HEK293 (cell line): Measurements from ENCODE around the gene ADI1.

Experiments
- CTCF ChIA-PET: fragments of 350-600 bp; formaldehyde crosslinking; extraction: SDS; loops from one replicate; lab custom pipeline; 2021; ENCODE audit warnings: antibody characterized with exemption; lab: Yijun Ruan, JAX
- POLR2A ChIA-PET: fragments of 300-600 bp; formaldehyde crosslinking; extraction: SDS; loops from one replicate; lab custom pipeline; 2020; ENCODE audit warnings: antibody characterized with exemption, inconsistent platforms; lab: Yijun Ruan, JAX
- H3K27ac ChIP-seq: fragments of 200-500 bp; sonication (Bioruptor generic); 2 replicates; pipeline ENCODE4 v1.5.1; 2014; ENCODE audit warnings: low read depth, low read length, control low read depth, inconsistent platforms; ENCODE audit errors: extremely low read depth
- H3K36me3 ChIP-seq, 2 experiments: fragments of 200-500 bp in 1 of 2; sonication (Bioruptor generic) in 1 of 2; 1 replicate in 1 of 2; 2 replicates in 1 of 2; pipeline ENCODE4 v1.5.1; 2014 to 2017; ENCODE audit warnings: inconsistent platforms in 2 of 2, low read length in 2 of 2; ENCODE audit not compliant: control insufficient read depth in 2 of 2, insufficient read depth in 1 of 2
- H3K4me1 ChIP-seq: fragments of 200-500 bp; sonication (Bioruptor generic); 2 replicates; pipeline ENCODE4 v1.5.1; 2014; ENCODE audit warnings: mild to moderate bottlenecking, low read length, inconsistent platforms; ENCODE audit not compliant: control insufficient read depth, insufficient read depth
- H3K4me3 ChIP-seq: 2 replicates; pipeline ENCODE4 v1.5.1; 2011; ENCODE audit warnings: low read depth, mild to moderate bottlenecking, control low read depth, low read length, moderate library complexity
- H3K9me3 ChIP-seq: fragments of 200-500 bp; sonication (Bioruptor generic); 2 replicates; pipeline ENCODE4 v1.5.1; 2014; ENCODE audit warnings: low read depth, low read length, inconsistent platforms; ENCODE audit not compliant: control insufficient read depth, insufficient read depth
- FEZF1 ChIP-seq: fragments of 450-650 bp; formaldehyde crosslinking; IDR thresholded peaks from 2 replicates; pipeline ENCODE4 v1.5.1; 2016; ENCODE audit warnings: missing biosample characterization, missing genetic modification characterization
- KLF16 ChIP-seq: fragments of 450-650 bp; formaldehyde crosslinking; IDR thresholded peaks from 2 replicates; pipeline ENCODE4 v1.5.1; 2017; ENCODE audit warnings: missing biosample characterization, missing genetic modification characterization
- KLF7 ChIP-seq: fragments of 450-650 bp; formaldehyde crosslinking; IDR thresholded peaks from 2 replicates; pipeline ENCODE4 v1.5.1; 2016; ENCODE audit warnings: missing biosample characterization, missing genetic modification characterization, borderline replicate concordance
- KLF8 ChIP-seq: fragments of 450-650 bp; formaldehyde crosslinking; IDR thresholded peaks from 2 replicates; pipeline ENCODE4 v1.5.1; 2016; ENCODE audit warnings: missing biosample characterization, missing genetic modification characterization
- ZBTB48 ChIP-seq: fragments of 450-650 bp; formaldehyde crosslinking; IDR thresholded peaks from 2 replicates; pipeline ENCODE4 v1.5.1; 2016; ENCODE audit warnings: missing biosample characterization, missing genetic modification characterization
- ZBTB7A ChIP-seq: fragments of 450-650 bp; formaldehyde crosslinking; IDR thresholded peaks from 2 replicates; pipeline ENCODE4 v1.5.1; 2016; ENCODE audit warnings: low read depth, missing biosample characterization, missing genetic modification characterization
- ZFP3 ChIP-seq: fragments of 450-650 bp; formaldehyde crosslinking; IDR thresholded peaks from 2 replicates; pipeline ENCODE4 v1.5.1; 2016; ENCODE audit warnings: low read depth, missing biosample characterization, missing genetic modification characterization
- ZFP37 ChIP-seq: fragments of 450-650 bp; formaldehyde crosslinking; IDR thresholded peaks from 2 replicates; pipeline ENCODE4 v1.5.1; 2016; ENCODE audit warnings: missing biosample characterization, missing genetic modification characterization
- ZFP41 ChIP-seq: fragments of 450-650 bp; formaldehyde crosslinking; IDR thresholded peaks from 2 replicates; pipeline ENCODE4 v1.5.1; 2016; ENCODE audit warnings: missing biosample characterization, missing genetic modification characterization, borderline replicate concordance
- ZNF155 ChIP-seq: fragments of 450-650 bp; formaldehyde crosslinking; IDR thresholded peaks from 2 replicates; pipeline ENCODE4 v1.5.1; 2016; ENCODE audit warnings: missing biosample characterization, missing genetic modification characterization
- ZNF174 ChIP-seq: fragments of 450-650 bp; formaldehyde crosslinking; IDR thresholded peaks from 2 replicates; pipeline ENCODE4 v1.5.0; 2017; ENCODE audit warnings: missing biosample characterization, mild to moderate bottlenecking, missing genetic modification characterization
- ZNF202 ChIP-seq: fragments of 450-650 bp; formaldehyde crosslinking; IDR thresholded peaks from 2 replicates; pipeline ENCODE4 v1.5.1; 2016; ENCODE audit warnings: missing biosample characterization, missing genetic modification characterization, borderline replicate concordance
- ZNF214 ChIP-seq: fragments of 450-650 bp; formaldehyde crosslinking; IDR thresholded peaks from 2 replicates; pipeline ENCODE4 v1.5.1; 2017; ENCODE audit warnings: missing biosample characterization, mild to moderate bottlenecking, missing genetic modification characterization, borderline replicate concordance
- ZNF335 ChIP-seq: fragments of 450-650 bp; formaldehyde crosslinking; conservative IDR thresholded peaks from 2 replicates; pipeline ENCODE4 v1.5.1; 2016; ENCODE audit warnings: missing biosample characterization, missing genetic modification characterization
- ZNF37A ChIP-seq: fragments of 450-650 bp; IDR thresholded peaks from 2 replicates; pipeline ENCODE4 v1.5.1; 2018; ENCODE audit warnings: missing biosample characterization, missing genetic modification characterization
- ZNF394 ChIP-seq: fragments of 450-650 bp; formaldehyde crosslinking; IDR thresholded peaks from 2 replicates; pipeline ENCODE4 v1.5.1; 2016; ENCODE audit warnings: missing biosample characterization, missing genetic modification characterization, mild to moderate bottlenecking, moderate library complexity, borderline replicate concordance
- ZNF530 ChIP-seq: fragments of 450-650 bp; formaldehyde crosslinking; IDR thresholded peaks from 2 replicates; pipeline ENCODE4 v1.5.1; 2016; ENCODE audit warnings: low read depth, missing biosample characterization, missing genetic modification characterization
- ZNF544 ChIP-seq: fragments of 450-650 bp; formaldehyde crosslinking; IDR thresholded peaks from 2 replicates; pipeline ENCODE4 v1.5.0; 2017; ENCODE audit warnings: missing biosample characterization, missing genetic modification characterization
- ZNF555 ChIP-seq: fragments of 450-650 bp; formaldehyde crosslinking; conservative IDR thresholded peaks from 2 replicates; pipeline ENCODE4 v1.5.1; 2017; ENCODE audit warnings: missing biosample characterization, mild to moderate bottlenecking, missing genetic modification characterization, inconsistent platforms
- ZNF610 ChIP-seq: fragments of 450-650 bp; formaldehyde crosslinking; IDR thresholded peaks from 2 replicates; pipeline ENCODE4 v1.5.1; 2016; ENCODE audit warnings: missing biosample characterization, missing genetic modification characterization, borderline replicate concordance
- ZNF660 ChIP-seq: fragments of 450-650 bp; IDR thresholded peaks from 2 replicates; pipeline ENCODE4 v1.5.1; 2018; ENCODE audit warnings: missing biosample characterization, mild to moderate bottlenecking, missing genetic modification characterization
- ZNF664 ChIP-seq: fragments of 450-650 bp; formaldehyde crosslinking; IDR thresholded peaks from 2 replicates; pipeline ENCODE4 v1.5.1; 2016; ENCODE audit warnings: missing biosample characterization, missing genetic modification characterization
- ZNF677 ChIP-seq: fragments of 450-650 bp; IDR thresholded peaks from 2 replicates; pipeline ENCODE4 v1.5.0; 2018; ENCODE audit warnings: missing biosample characterization, mild to moderate bottlenecking, missing genetic modification characterization, moderate library complexity
- ZNF785 ChIP-seq: fragments of 450-650 bp; formaldehyde crosslinking; IDR thresholded peaks from 2 replicates; pipeline ENCODE4 v1.5.1; 2016; ENCODE audit warnings: missing biosample characterization, missing genetic modification characterization
- ZNF837 ChIP-seq: fragments of 450-650 bp; formaldehyde crosslinking; IDR thresholded peaks from 2 replicates; pipeline ENCODE4 v1.5.1; 2016; ENCODE audit warnings: missing biosample characterization, missing genetic modification characterization
- ZSCAN30 ChIP-seq: fragments of 450-650 bp; IDR thresholded peaks from 2 replicates; pipeline ENCODE4 v1.5.1; 2018; ENCODE audit warnings: missing biosample characterization, mild to moderate bottlenecking, missing genetic modification characterization, moderate library complexity
- TF ChIP-seq, protein P1 (sequence below): fragments of 450-650 bp; formaldehyde crosslinking; IDR thresholded peaks from 2 replicates; pipeline ENCODE4 v1.5.1; 2016; ENCODE audit warnings: missing biosample characterization, missing genetic modification characterization
- TF ChIP-seq, protein P2 (sequence below): fragments of 450-650 bp; formaldehyde crosslinking; IDR thresholded peaks from 2 replicates; pipeline ENCODE4 v1.5.1; 2017; ENCODE audit warnings: missing biosample characterization, missing genetic modification characterization
- TF ChIP-seq, protein P3 (sequence below): fragments of 450-650 bp; formaldehyde crosslinking; IDR thresholded peaks from 2 replicates; pipeline ENCODE4 v1.5.1; 2016; ENCODE audit warnings: missing biosample characterization, missing genetic modification characterization, low read depth

The ADI1 gene

DNA sequence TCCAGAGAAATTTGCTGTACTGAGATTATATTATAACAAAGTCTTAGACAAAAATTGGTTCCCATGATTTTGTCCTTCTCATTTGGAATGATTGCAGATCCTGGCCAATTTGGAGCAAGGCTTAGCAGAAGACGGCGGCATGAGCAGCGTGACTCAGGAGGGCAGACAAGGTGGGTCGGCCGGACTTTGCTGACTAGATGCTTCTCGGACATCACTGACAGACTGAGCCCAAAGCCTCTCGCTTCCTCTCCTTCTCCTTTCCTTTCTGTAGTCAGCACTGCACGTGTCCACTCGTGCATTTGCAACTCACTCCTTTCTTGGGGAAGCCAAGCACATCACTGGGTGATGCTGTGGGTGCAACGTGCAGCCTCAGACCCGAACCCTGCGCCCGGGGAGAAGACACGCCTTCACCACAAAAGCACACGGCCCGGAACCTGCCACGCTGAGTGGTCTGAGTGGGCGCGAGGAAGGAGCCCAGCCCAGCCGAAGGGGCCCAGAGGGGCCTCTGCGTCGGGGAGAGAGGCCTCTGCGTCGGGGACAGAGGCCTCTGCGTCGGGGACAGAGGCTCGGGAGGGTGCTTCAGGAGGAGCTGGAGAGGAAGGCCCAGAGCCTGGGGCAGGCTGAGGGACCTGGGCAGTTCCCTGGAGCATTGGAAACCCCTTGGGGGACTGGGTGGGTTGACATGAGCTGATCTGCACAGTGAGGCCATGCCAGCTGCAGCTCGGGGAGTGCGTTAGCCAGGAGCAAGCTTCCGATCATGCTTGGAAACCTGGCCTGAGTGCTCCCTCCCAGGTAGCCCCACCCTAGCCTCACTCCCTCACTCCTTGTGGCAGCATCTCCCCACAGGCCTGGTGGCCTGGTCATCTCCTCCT is 61.6 kb downstream of the ADI1 start:
- Histone ChIP-seq H3K9me3 (no peaks in the 10 kb centered on the region), H3K4me1 (no peaks in the 10 kb centered on the region)
- TF ChIP-seq, protein P1, sequence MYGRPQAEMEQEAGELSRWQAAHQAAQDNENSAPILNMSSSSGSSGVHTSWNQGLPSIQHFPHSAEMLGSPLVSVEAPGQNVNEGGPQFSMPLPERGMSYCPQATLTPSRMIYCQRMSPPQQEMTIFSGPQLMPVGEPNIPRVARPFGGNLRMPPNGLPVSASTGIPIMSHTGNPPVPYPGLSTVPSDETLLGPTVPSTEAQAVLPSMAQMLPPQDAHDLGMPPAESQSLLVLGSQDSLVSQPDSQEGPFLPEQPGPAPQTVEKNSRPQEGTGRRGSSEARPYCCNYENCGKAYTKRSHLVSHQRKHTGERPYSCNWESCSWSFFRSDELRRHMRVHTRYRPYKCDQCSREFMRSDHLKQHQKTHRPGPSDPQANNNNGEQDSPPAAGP (tag by site-specific recombination): no peak
- TF ChIP-seq ZNF202 (tag by site-specific recombination): no peak
- no peak for TF ChIP-seq KLF16
- TF ChIP-seq ZNF610 (tag by site-specific recombination): no peak
- TF ChIP-seq, protein P2, sequence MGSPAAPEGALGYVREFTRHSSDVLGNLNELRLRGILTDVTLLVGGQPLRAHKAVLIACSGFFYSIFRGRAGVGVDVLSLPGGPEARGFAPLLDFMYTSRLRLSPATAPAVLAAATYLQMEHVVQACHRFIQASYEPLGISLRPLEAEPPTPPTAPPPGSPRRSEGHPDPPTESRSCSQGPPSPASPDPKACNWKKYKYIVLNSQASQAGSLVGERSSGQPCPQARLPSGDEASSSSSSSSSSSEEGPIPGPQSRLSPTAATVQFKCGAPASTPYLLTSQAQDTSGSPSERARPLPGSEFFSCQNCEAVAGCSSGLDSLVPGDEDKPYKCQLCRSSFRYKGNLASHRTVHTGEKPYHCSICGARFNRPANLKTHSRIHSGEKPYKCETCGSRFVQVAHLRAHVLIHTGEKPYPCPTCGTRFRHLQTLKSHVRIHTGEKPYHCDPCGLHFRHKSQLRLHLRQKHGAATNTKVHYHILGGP (tag by site-specific recombination): no peak
- TF ChIP-seq ZNF555 (tag by site-specific recombination): no peak
- TF ChIP-seq KLF7 (tag by site-specific recombination): no peak
- no peak for TF ChIP-seq ZNF544 (tag by site-specific recombination)
- TF ChIP-seq ZBTB48 (tag by site-specific recombination): no peak
- TF ChIP-seq ZFP37 (tag by site-specific recombination): no peak
- TF ChIP-seq ZFP3 (tag by site-specific recombination): no peak
- TF ChIP-seq ZNF785: no peak
- no peak for TF ChIP-seq ZNF837 (tag by site-specific recombination)
- TF ChIP-seq ZNF530: no peak
- no peak for TF ChIP-seq ZNF677 (tag by site-specific recombination)
- no peak for TF ChIP-seq ZNF37A (tag by site-specific recombination)
- TF ChIP-seq ZNF335 (tag by site-specific recombination): no peak
- TF ChIP-seq ZNF174 (tag by site-specific recombination): no peak
- no peak for TF ChIP-seq KLF8 (tag by site-specific recombination)
- TF ChIP-seq, all 188 proteins: peak for 0
- ChIA-PET POLR2A (no interaction called here), CTCF (no interaction called here)
- no peak overlapping the region for H3K27ac ChIP-seq
- no peak overlapping the region for H3K4me3 ChIP-seq
- H3K36me3 ChIP-seq: peaks cover 5 to 58% of the 10 kb centered on the region in 2 experiments; a peak in 2 of 3 replicates

DNA sequence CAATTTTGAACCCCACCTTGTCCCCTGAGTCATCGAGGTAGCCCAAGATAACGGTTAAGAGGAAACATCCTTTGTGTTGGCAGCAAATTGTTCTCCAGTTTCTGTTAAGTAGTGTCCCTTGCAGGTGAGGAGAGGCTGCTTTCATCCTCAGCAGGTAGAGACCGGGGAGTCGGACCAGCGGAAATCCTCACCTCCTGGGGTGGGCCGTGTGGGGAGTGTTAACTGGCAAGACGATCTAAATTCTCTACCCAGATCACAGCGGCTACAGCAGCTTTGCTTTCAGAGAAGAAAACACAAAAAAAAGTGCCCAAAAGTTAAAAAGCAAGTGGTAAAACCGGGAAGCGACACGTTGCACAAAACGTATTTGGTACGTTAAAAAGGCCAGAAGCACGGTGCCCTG is 63.2 kb downstream of the ADI1 start:
- H3K27ac ChIP-seq: no peak overlapping the region
- H3K4me1 ChIP-seq: no peaks in the 10 kb centered on the region
- no peaks in the 10 kb centered on the region for H3K9me3 ChIP-seq
- peaks cover 5 to 67% of the 10 kb centered on the region in 2 experiments; a peak in 2 of 3 replicates for H3K36me3 ChIP-seq
- CTCF ChIA-PET: interaction anchor here (1.6 kb wide), 1 partner anchor 32 kb away, joined by 5 read pairs; no protein-coding TSS in a partner anchor
- no peak for TF ChIP-seq ZNF394 (tag by site-specific recombination)
- TF ChIP-seq FEZF1 (tag by site-specific recombination): no peak
- TF ChIP-seq ZFP41 (tag by site-specific recombination): no peak
- TF ChIP-seq ZNF664 (tag by site-specific recombination): no peak
- no peak for TF ChIP-seq ZSCAN30 (tag by site-specific recombination)
- TF ChIP-seq ZNF660 (tag by site-specific recombination): no peak
- TF ChIP-seq, protein P3, sequence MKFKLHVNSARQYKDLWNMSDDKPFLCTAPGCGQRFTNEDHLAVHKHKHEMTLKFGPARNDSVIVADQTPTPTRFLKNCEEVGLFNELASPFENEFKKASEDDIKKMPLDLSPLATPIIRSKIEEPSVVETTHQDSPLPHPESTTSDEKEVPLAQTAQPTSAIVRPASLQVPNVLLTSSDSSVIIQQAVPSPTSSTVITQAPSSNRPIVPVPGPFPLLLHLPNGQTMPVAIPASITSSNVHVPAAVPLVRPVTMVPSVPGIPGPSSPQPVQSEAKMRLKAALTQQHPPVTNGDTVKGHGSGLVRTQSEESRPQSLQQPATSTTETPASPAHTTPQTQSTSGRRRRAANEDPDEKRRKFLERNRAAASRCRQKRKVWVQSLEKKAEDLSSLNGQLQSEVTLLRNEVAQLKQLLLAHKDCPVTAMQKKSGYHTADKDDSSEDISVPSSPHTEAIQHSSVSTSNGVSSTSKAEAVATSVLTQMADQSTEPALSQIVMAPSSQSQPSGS: no peak
- no peak for TF ChIP-seq ZNF214 (tag by site-specific recombination)
- TF ChIP-seq ZNF155 (tag by site-specific recombination): no peak
- no peak for TF ChIP-seq ZNF785
- TF ChIP-seq ZBTB7A (tag by site-specific recombination): no peak
- TF ChIP-seq, all 188 proteins: peak for 0
- POLR2A ChIA-PET: no interaction called here
- no peak overlapping the region for H3K4me3 ChIP-seq
